Left lung (tissue), 10 donors: Measurements from ENCODE around the gene ZNF625. TPM values are rescaled to one million over a fixed set of nuclear protein-coding genes. Genes with fewer than 3 reads are reported as not detected.
"Not testable (repeated sequence)": the region's sequence is repeated elsewhere in the genome, so short reads cannot be mapped to it uniquely, and the experiment has no call there.

Source experiments
- ATAC-seq: fragments of 200-7000 bp; cut with Tn5 transposase; one replicate; pipeline ENCODE4 v1.9.1; 2020; ENCODE audit warnings: moderate library complexity
- DNase-seq, 4 donors: peaks; one replicate each; pipeline ENCODE4 v3.0.0-alpha.2; 2013 to 2020
- H3K27ac ChIP-seq, 2 donors: fragments of 200-600 bp; sonication (generic) in 1 of 2; one replicate each; pipeline versions ENCODE4 v1.5.0 to v1.8.0; 2020 to 2021
- H3K27me3 ChIP-seq, 2 donors: fragments of 200-600 bp; sonication (generic) in 1 of 2; one replicate each; pipeline versions ENCODE4 v1.5.0 to v1.8.0; 2020 to 2021
- H3K36me3 ChIP-seq, 2 donors: fragments of 200-600 bp; sonication (generic) in 1 of 2; one replicate each; pipeline versions ENCODE4 v1.5.0 to v1.8.0; 2020 to 2021
- H3K4me1 ChIP-seq, 2 donors: fragments of 200-600 bp; one replicate each; pipeline ENCODE4 v1.8.0; 2021
- H3K4me3 ChIP-seq, 2 donors: fragments of 200-600 bp; sonication (generic) in 1 of 2; one replicate each; pipeline versions ENCODE4 v1.5.0 to v1.8.0; 2020 to 2021; ENCODE audit warnings: mild to moderate bottlenecking in 1 of 2
- H3K9me3 ChIP-seq, 2 donors: fragments of 200-600 bp; sonication (generic) in 1 of 2; one replicate each; pipeline versions ENCODE4 v1.5.0 to v1.8.0; 2020 to 2021
- CTCF ChIP-seq, 2 donors: fragments of 200-600 bp; sonication (generic) in 1 of 2; IDR thresholded peaks; one replicate each; pipeline versions ENCODE4 v1.5.0 to v1.8.0; 2021; ENCODE audit warnings: antibody characterized with exemption in 2 of 2
- intact Hi-C, 2 donors: fragments of 100-400 bp; cut with DNase I; formaldehyde crosslinking; loops; one replicate each; pipeline versions ENCODE4 v1.11.2 to v1.14.2; 2022
- polyA plus RNA-seq, 6 donors: library from polyadenylated mRNA; unstranded; fragments of 120-200 nt; gene quantifications; one replicate each; pipeline ENCODE4 v1.2.1, GENCODE V29; 2013; ENCODE audit not compliant: insufficient read length in 6 of 6
- total RNA-seq, 2 donors: library from RNA; stranded (reverse); fragmentation: NEBNext Ultra II Directional; extraction: Animal tissue kit (Norgen Biotek cat#: 25700); gene quantifications; one replicate each; pipeline ENCODE4 v1.2.1, GENCODE V29; 2021
- donor health status: DM: no; HTN: yes; CAD: no.
- donor health status: DM: no; HTN: no; CAD: no.

ZNF625 gene
- total and polyA plus RNA-seq, 8 donors = 6.4 to 20.5 (median 14.9) TPM

- Histone ChIP-seq H3K9me3 (peaks cover 0 to 38% of the 10 kb centered on the region in 2 donors), H3K4me3 (no peak overlapping the region), H3K27ac (no peak overlapping the region), H3K27me3 (no peaks in the 10 kb centered on the region), H3K36me3 (peaks cover 0 to 8% of the 10 kb centered on the region in 2 donors), H3K4me1 (no peaks in the 10 kb centered on the region)
- intact Hi-C loops = no loop called here
- TF ChIP-seq CTCF (IDR thresholded peaks at IDR 0.05) = no peak
- DNase-seq (no peak), ATAC-seq (no peak)
Observed at GRCh38 chr19:12117201-12117970, 39.1 kb downstream of the ZNF625 start.

DNA sequence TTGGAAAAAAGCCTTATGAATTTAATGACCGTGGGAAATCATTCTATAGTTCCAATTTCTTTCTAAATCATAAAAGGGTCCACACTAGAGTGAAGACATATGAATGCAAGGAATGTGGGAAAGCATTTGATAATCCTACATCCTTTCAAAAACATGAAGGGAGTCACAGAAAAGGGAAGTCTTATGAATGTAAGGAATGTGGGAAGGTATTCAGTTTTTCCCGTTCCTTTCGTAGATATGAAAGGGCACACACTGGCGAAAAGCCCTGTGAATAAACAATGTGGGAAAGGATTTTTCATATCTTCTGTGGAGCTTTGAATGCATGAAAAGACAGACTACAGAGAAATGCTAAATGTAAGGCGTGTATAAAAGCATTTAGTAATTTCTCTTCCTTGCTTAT is 43.4 kb downstream of the ZNF625 start:
- no peak for TF ChIP-seq CTCF (IDR thresholded peaks at IDR 0.05)
- no peak overlapping the region for H3K27ac ChIP-seq
- intact Hi-C loops = no loop called here
- no peaks in the 10 kb centered on the region for H3K4me1 ChIP-seq
- H3K4me3 ChIP-seq = no peak overlapping the region
- ATAC-seq = no peak
- peaks cover 0 to 37% of the 10 kb centered on the region in 2 donors for H3K36me3 ChIP-seq
- peaks cover 0 to 68% of the 10 kb centered on the region in 2 donors for H3K9me3 ChIP-seq
- no peaks in the 10 kb centered on the region for H3K27me3 ChIP-seq
- no peak for DNase-seq

GRCh38 chr19:12112701-12113100 is 43.8 kb downstream of the ZNF625 start:
- no peak overlapping the region for H3K27ac ChIP-seq
- peaks cover 0 to 37% of the 10 kb centered on the region in 2 donors for H3K36me3 ChIP-seq
- no peak for ATAC-seq
- H3K4me3 ChIP-seq = no peak overlapping the region
- H3K9me3 ChIP-seq = peaks cover 0 to 68% of the 10 kb centered on the region in 2 donors
- intact Hi-C loops = no loop called here
- H3K27me3 ChIP-seq = no peaks in the 10 kb centered on the region
- TF ChIP-seq CTCF (IDR thresholded peaks at IDR 0.05) = no peak
- no peaks in the 10 kb centered on the region for H3K4me1 ChIP-seq
- DNase-seq = no peak

GRCh38 chr19:12111943-12112637 is 44.4 kb downstream of the ZNF625 start:
- peaks cover 0 to 66% of the 10 kb centered on the region in 2 donors for H3K9me3 ChIP-seq
- H3K27me3 ChIP-seq = no peaks in the 10 kb centered on the region
- no peak overlapping the region for H3K27ac ChIP-seq
- H3K4me1 ChIP-seq = no peaks in the 10 kb centered on the region
- TF ChIP-seq CTCF (IDR thresholded peaks at IDR 0.05) = no peak
- DNase-seq (no peak), ATAC-seq (no peak)
- peaks cover 0 to 37% of the 10 kb centered on the region in 2 donors for H3K36me3 ChIP-seq
- no peak overlapping the region for H3K4me3 ChIP-seq
- intact Hi-C loops = no loop called here

- TF ChIP-seq CTCF (IDR thresholded peaks at IDR 0.05) = no peak
- intact Hi-C loops = no loop called here
- H3K36me3 ChIP-seq = peaks cover 0 to 37% of the 10 kb centered on the region in 2 donors
- no peaks in the 10 kb centered on the region for H3K27me3 ChIP-seq
- ATAC-seq = no peak
- H3K4me3 ChIP-seq = no peak overlapping the region
- DNase-seq = no peak
- H3K9me3 ChIP-seq = peaks cover 0 to 63% of the 10 kb centered on the region in 2 donors
- no peak overlapping the region for H3K27ac ChIP-seq
- H3K4me1 ChIP-seq = no peaks in the 10 kb centered on the region
Observed at GRCh38 chr19:12111176-12111575, 45.4 kb downstream of the ZNF625 start.

GRCh38 chr19:12103909-12104308 is 52.6 kb downstream of the ZNF625 start:
- H3K4me3 ChIP-seq, intact Hi-C loops, H3K27ac ChIP-seq, H3K4me1 ChIP-seq, H3K36me3 ChIP-seq, DNase-seq, H3K27me3 ChIP-seq, ATAC-seq: not testable (repeated sequence)
- H3K9me3 ChIP-seq = peaks cover 0 to 36% of the 10 kb centered on the region in 2 donors
